ENCODE data around the gene COL19A1.

The COL19A1 gene

GRCh38 chr6:70208235-70208790, 342.0 kb downstream of the COL19A1 start:
- DNase-seq (ENCODE audit: low read depth): no peak
- no peak overlapping the region for H3K4me3 ChIP-seq (ENCODE audit: control insufficient read depth, low read depth, low read length)
- TF ChIP-seq CTCF (conservative IDR thresholded peaks at IDR 0.05; ENCODE audit: control insufficient read depth, insufficient read depth, low read depth, low read length): no peak

- peak; percentile 25 for TF ChIP-seq CTCF (conservative IDR thresholded peaks at IDR 0.05; ENCODE audit: control insufficient read depth, insufficient read depth, low read depth, low read length)
- H3K4me3 ChIP-seq (ENCODE audit: control insufficient read depth, low read depth, low read length): no peak overlapping the region
- peak; percentile 2 for DNase-seq (ENCODE audit: low read depth)
Measured at GRCh38 chr6:70210462-70210861, 344.1 kb downstream of the COL19A1 start.

GRCh38 chr6:70215460-70216108, 349.2 kb downstream of the COL19A1 start:
- no peak overlapping the region for H3K4me3 ChIP-seq (ENCODE audit: control insufficient read depth, low read depth, low read length)
- no peak for DNase-seq (ENCODE audit: low read depth)
- no peak for TF ChIP-seq CTCF (conservative IDR thresholded peaks at IDR 0.05; ENCODE audit: control insufficient read depth, insufficient read depth, low read depth, low read length)

- DNase-seq (ENCODE audit: low read depth): no peak
- TF ChIP-seq CTCF (conservative IDR thresholded peaks at IDR 0.05; ENCODE audit: control insufficient read depth, insufficient read depth, low read depth, low read length): no peak
- H3K4me3 ChIP-seq (ENCODE audit: control insufficient read depth, low read depth, low read length): no peak overlapping the region
Measured at GRCh38 chr6:70216767-70217166, 350.4 kb downstream of the COL19A1 start.

GRCh38 chr6:70219943-70220613, 353.7 kb downstream of the COL19A1 start:
- DNase-seq (ENCODE audit: low read depth): no peak
- no peak overlapping the region for H3K4me3 ChIP-seq (ENCODE audit: control insufficient read depth, low read depth, low read length)
- TF ChIP-seq CTCF (conservative IDR thresholded peaks at IDR 0.05; ENCODE audit: control insufficient read depth, insufficient read depth, low read depth, low read length): no peak

- TF ChIP-seq CTCF (conservative IDR thresholded peaks at IDR 0.05; ENCODE audit: control insufficient read depth, insufficient read depth, low read depth, low read length): peak; percentile 60
- peak; percentile 26 for DNase-seq (ENCODE audit: low read depth)
- no peak overlapping the region for H3K4me3 ChIP-seq (ENCODE audit: control insufficient read depth, low read depth, low read length)
Measured at GRCh38 chr6:70221025-70221714, 354.8 kb downstream of the COL19A1 start.
